Smooth muscle cell of the brain vasculature (primary cell): Measurements from ENCODE around the gene PANK4.
"Not testable (repeated sequence)": the region's sequence is repeated elsewhere in the genome, so short reads cannot be mapped to it uniquely, and the experiment has no call there.

Source experiments
- DNase-seq: peaks from one replicate; pipeline ENCODE4 v3.0.0-alpha.2; 2012; ENCODE audit warnings: low read depth, low spot score

The PANK4 gene

DNA sequence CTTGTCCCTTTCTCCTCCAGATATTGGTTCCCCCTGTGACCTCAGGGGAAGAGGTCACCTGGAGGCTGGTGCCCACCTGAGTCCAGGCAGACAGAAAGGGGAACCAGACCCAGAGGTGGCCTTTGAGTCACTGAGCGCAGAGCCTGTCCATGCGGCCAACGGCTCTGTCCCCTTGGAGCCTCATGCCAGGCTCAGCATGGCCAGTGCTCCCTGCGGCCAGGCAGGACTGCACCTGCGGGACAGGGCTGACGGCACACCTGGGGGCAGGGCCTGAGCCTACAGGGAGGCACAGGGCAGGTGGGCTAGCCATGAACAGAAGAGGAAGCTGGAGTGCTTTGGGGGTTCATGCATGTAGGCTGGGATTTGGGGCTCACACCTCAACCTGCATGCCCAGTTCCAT is 32.5 kb upstream of the PANK4 start:
- DNase-seq = no peak

DNA sequence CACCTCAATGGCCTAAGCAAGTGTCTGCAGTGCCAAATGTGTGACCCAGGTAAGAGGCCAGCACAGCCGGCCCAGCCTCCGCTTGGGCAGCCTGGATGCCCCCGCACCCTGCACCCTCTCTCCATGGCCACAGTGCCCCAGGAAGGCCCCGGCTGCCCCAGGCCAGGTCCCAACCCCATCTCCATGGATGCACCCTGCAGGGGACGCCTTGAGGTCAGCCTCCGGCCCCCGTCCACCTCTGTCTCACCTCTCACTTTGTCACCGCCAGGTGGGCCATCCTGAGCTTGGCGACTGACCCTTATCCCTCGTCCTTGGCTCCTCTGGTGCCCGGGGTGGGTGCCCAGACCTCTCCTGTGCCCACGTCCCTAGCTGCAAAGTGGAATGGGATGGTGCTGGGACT is 32.0 kb upstream of the PANK4 start:
- DNase-seq = no peak

DNA sequence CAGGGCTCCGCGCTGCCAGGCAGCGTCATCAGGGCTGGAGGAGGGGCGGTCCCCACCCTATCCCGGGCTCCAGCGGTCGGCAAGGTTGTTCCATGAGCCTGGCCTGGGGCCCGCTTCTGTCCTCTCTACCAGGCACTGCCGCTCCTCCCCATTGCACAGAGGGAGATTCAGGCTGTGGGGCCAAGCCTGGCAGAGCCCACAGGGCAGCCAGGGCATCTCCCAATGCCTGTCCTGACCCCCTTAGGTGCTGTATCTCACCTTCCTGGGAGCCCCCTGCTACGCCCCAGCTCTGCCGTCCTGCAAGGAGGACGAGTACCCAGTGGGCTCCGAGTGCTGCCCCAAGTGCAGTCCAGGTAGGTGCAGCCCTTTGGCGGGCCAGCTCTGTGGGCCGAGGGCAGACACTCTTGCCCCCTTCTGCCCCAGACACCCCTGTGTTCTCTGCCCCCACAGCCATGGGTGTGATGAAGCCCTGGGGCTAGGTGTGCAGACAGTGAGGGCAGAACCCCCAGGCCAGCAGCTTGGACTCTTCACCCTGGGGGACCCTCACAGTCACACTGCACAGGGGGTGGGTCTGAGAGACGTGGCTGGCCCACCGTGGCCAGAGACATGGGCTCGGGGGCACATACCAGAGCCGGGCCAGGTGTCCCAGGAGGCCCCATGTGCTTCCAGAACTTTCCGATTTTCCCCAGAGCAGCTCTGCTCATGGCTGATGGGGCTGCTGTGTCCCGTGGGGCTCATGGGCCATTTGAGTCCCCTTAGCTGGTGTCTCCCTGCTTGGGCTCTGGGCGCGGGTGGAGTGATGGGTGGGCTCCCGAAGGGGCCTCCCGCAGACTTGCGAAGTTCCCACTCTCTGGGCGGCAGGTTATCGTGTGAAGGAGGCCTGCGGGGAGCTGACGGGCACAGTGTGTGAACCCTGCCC is 31.3 kb upstream of the PANK4 start:
- no peak for DNase-seq

DNA sequence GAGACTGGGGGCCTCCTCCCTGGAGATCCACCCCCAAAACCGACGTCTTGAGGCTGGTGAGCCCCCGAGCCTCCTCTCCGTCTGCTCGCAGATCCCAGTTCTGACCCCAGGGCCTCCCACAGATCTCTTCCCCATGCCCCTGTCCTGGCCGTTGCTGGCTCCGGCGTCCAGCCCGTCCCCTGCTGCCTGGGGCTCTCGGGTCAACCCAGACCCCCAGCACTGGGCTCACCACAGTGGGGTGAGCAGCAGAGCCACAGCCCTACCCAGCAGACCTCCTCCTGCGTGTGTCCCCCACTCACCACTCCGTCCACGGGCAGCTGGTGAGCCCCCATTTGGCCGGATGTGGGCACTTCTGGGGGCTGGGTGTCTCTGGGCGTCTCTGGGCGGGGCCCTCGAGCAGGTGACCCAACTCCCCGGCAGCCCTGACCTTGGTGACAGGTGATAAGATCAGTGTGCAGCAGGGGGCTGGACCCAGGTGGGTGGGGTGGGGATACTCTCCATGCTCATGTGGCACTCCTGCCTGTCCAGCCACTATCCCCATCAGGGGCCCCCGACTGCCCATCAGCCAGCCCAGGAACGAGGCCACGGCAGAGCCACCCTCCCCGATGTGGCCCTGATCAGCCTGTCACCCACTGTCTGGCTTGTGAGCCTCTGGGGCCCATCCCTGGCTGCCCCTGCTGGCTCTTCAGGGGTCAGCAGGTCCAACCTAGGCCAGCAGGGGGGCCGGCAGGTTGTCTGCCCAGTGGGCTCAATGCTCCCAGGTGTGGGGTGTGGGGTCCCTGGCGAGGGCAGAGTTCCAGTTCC is 30.5 kb upstream of the PANK4 start:
- no peak for DNase-seq

DNA sequence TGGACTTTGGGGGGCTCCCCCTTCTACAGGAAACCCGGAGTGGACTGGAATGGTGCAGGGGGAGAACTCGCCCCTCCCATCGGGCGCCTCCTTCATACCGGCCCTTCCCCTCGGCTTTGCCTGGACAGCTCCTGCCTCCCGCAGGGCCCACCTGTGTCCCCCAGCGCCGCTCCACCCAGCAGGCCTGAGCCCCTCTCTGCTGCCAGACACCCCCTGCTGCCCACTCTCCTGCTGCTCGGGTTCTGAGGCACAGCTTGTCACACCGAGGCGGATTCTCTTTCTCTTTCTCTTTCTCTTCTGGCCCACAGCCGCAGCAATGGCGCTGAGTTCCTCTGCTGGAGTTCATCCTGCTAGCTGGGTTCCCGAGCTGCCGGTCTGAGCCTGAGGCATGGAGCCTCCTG is 29.9 kb upstream of the PANK4 start, which contains the start of gene TNFRSF14:
Gene TNFRSF14 (plus strand): TSS at position 95 of the 401 bp plus-strand sequence. CDS start 294 bp downstream, at position 389.
- DNase-seq = no peak

DNA sequence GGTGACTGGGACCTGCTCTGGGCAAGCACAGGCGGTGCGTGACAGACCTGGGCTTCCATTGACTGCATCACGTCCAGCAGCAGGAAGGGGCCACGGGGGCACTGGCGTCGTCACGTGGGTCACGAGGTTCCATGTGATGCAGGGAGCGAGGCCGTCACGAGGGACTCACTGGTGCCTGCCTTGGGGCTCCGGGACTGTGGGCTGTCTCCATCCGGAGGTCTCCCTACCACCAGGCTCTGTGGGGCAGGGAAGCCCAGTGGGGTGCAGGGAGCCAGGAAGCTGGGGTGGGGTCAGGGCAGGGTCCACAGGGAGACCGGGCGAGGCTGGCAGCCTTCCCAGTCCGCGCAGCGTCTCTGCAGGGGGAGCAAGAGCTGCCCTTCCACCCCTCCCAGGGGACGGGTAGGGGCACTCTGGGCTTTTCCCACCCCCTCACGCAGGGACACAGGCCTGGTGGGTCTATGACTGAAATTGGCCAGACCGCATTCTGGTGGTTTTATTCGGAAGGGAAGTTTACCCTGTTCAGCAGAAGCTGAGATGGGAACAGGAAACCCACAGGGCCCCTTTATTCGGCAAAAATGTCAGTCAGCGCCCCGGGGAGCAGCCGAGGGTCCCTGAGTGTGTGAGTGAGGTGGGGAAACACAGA is 29.4 kb upstream of the PANK4 start:
- no peak for DNase-seq

DNA sequence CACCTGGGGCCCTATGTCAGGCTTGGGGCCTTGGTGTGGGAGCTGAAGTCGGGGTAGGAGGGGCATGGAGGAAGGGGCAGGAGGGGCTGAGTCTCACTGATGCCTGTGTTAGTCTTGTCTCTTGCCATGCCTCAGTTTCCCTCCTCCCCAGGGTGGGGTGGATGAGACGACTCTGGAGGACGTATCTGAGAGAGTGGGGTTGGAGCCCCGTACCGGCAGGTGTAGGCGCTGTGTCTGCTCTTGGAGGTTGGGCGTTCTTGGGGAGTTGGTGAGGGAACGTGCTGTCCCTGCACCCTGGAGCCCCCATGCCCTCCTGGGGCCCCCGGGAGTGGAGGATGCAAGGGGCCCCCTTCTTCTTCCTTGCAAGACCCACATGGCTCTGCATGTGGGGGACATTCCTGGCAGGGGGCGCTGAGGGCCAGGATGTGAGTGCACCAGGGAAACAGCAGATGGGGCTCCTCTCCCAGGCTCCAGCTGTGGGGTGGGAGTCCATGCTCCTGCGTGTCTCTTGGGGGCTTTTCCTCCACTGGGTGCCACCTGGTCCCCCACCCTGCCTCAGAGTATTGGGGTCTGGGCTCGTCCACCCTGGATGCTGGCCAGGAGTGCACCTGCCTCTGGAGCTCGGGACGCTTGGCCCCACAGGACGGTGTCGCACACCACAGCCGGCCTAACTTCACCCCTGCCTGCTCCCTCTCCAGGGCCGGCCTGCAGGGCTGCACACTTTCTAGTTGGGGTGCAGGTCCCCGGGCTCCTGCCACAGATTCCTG is 28.4 kb upstream of the PANK4 start:
- DNase-seq = no peak

DNA sequence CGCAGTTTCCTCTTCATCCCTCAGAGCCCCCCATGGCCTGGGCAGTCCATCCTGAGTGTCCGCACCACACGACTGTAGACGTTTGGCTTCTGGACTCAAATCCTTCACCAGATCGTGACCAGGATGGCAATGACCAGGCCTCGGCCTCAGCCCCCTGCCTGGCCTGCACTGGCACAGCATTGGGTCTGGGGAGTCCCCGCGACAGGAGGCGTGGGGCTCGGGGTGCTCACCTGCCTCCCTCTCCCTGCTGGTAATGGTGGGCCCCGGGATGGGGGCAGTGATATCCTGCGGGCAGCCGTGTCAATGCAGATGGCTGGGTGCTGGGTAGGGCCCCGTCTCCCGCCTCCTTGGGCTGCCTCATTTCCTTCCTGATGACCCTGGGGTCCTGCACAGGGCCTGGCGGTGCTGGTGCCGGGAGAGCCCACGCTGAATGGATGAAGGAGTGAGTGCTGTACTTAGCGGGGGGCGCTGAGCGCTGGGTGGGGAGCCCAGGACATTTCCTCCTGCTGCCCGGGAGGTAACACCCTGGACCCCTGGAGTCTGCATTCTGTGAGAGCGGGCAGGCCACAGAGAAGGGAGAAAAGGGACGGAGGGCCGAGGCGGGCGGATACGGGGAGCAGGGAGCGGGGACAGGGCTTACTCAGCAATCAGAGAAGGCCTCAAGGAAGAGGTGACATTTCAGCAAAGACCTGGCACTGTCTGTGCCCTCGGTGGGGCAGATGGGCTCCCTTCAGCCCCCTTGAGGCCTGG is 27.6 kb upstream of the PANK4 start:
- DNase-seq = no peak

DNA sequence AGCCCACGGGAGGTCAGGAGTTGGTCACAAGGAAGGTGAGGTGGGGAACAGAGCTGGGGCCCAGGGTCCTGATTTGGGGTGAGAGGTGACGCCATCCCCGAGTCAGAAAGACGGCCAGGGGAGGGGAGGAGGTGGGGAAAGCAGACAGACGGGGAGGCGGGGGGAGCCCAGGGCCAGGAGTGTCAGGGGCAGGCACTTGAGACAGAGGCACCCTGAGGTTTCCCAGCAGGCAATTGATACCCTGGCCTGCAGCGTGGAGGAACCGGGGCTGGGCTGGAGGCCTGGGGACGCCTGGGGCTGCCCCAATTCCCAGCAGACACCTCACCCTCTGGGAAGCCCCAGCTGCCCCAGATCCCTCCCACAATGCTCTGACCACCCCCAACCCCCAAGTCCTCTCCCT is 26.7 kb upstream of the PANK4 start:
- DNase-seq = not testable (repeated sequence)

DNA sequence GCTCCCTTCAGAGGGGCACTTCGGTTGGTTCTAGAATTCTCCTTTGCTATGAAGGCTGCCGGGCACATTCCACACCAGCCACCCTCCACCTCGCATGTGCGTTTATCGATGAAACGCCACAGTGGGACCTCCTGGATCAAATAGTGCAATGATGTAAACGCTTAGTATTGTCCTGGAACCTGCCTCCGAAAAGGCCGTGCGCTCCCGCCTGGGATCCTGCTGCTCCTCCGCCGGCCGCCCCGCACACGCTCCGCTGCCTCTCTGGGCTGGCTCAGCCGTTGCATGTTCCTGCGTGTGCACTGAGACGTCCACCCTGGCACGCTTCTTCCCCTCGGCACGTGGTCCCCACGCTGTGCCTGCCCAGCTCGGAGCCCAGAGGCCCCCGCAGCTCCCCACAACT is 25.8 kb upstream of the PANK4 start:
- no peak for DNase-seq

DNA sequence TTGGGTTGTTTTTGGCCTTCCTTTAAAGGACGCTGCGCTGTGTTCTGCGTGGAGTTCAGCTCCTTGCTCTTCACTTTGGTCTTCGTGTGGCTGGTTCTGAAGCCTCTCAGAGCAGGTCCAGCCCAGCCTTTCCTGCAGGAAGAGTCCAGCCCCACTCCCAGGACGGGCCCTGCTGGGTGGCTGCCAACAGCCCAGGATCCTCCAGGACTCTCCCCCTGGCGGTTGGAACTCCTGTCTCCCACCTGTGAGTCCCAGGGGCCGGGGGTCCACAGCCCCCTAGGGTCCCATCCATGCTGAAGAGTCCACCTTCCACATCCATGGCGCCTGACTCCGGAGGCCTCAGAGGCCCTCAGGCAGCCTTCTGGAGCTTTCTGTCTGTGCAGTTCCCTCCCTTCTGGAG is 25.1 kb upstream of the PANK4 start:
- DNase-seq = not testable (repeated sequence)

DNA sequence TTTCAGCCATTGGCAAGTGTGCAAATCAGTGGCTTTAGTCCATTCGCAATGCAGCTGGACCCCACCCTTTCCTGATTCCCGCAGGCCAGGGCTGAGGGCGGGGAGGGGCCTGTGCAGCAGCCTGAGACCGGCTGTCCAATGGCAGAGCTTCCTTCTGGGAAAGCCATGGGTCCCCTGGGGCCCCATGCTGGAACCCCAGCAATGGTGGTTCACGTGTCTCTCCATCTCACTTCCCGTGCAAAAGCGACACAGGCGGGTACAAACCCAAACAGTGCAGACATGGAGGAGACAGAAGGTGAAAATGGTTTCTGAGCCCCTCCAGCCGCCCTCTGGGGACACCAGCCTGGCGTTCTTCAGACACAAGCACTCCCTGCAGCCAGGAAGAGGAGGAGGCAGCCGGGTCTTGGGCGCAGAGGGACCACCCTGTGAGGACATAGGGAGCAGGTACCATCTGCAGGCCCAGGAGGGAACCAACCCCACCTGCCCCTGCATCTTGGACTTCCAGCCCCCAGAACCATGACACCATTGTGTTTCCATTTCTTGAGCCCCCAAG is 24.0 kb upstream of the PANK4 start:
- not testable (repeated sequence) for DNase-seq

DNA sequence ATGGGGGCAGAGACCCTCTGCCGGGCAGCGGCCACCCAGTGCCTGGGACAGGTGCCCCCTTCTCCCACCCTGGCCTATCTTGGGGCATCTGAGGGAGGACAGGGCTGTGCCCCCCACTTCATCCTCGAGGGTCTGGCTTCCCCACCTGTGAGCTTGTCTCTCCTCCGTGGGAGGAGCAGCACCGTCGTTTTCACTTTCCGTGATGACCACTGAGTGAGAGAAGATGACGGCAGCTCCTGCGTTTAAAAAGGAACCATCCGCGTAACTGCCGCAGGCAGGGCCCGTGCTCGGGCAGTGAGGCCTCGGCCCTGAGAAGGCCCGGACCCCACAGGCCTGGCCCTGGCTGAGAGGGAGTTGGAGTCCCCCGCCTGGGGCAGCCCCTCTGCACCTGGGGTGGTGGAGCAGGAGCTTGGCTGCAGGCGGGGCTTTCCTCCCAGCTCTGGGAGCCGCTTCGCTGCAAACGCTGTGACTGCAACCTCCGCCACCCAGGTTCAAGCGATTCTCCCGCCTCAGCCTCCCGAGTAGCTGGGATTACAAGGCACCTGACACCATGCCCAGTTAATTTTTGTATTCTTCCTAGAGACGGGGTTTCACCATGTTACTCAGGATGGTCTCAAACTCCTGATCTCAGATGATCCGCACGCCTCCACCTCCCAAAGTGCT is 23.1 kb upstream of the PANK4 start:
- DNase-seq = not testable (repeated sequence)

DNA sequence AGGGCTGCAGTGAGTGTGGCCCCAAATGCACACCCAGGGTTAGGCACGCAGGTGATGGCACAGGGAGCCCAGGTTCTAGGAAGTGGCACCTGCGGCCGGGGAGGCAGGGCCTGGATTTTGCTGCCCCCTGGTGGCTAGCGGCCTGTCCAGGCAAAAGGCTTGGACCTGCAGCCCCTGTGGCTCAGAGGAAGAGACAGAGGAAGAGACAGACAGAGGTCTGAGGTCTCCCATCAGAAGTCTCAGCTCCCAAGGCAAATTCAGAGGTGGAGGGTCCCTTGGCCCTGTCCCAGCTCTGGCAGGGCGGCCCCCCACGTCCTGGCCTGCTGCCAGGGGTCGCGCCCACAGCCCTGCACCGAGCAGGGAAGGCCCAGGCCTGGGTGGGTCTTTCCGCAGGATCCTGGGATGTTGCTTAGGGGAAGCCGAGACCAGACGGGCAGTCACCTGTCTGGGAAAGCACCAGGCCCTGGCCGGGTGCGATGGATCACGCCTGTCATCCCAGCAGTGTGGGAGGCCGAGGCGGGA is 21.7 kb upstream of the PANK4 start:
- no peak for DNase-seq

DNA sequence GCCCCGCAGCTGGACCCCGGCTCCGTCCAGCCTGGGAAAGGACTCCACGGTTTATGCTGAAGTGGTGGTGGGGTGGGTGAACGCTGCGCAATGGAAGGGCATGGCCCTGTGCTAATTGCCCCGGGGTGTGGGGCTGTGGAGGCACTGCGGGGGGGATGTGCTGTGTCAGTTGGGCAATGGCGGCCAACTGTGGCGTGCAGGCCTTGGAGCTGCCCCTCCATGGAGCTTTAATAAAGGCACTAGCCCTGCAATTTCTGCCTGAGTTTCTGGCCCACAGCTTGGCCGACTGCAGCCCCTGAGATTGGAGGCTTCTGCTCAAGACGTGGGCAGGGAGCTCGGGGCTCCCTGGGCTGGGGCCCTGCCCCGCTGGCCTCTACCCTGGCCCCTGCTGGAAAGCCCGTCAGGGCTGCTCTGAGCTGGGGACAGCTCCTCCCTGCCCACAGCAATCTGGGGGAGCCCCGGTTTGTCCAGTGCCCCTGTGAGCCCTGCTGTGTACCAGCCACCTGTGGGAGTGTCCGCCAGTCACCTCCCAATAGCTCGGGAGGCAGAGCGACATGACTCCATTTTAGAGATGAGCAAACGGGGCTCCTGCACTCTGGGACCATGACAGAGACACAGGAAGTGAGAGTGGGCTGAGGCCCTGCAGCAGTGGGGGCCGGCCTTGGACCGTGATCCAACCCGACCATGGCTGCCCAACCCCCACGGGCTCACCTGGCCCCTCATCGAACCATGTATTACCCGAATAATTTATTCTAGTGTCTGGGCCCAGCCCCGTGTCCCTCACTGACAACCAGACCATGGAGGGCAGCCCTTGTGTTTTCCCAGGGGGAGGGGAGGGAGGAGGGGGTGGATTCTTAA is 21.0 kb upstream of the PANK4 start:
- DNase-seq = no peak

DNA sequence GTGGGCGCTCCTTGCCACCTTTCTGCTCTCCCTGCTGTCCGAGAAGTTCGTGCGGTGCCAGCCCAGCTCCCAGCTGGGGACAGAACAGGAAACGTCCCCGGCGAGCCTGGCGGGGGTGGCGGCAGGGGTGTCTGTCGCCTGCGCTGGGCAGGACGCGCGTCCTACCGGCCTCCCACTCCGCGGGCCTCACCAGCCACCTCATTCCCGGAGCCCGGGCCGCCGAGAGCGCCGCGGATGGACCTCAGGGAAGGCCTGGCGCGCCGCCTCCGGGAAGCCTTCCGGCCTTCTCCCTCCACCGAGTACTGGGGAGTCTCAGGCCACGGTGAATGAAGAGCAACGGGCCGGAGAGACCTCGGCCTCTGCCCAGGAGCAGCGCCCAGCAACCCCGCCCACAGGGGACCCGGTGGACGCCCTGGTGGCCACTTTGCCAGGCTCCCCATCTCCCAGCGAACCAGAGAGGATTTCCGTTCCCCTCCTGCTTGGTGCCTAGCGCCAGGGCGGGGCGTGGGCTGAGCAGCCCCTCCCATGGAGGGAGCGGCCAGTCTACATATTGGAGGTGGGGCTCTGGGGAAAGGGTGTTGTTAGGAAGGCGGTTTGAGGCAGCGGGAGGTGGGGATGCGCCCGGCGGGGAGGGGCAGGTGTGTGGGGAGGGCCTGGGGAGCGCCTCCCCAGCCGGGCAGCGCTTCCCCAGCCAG is 20.3 kb upstream of the PANK4 start:
- DNase-seq = no peak

DNA sequence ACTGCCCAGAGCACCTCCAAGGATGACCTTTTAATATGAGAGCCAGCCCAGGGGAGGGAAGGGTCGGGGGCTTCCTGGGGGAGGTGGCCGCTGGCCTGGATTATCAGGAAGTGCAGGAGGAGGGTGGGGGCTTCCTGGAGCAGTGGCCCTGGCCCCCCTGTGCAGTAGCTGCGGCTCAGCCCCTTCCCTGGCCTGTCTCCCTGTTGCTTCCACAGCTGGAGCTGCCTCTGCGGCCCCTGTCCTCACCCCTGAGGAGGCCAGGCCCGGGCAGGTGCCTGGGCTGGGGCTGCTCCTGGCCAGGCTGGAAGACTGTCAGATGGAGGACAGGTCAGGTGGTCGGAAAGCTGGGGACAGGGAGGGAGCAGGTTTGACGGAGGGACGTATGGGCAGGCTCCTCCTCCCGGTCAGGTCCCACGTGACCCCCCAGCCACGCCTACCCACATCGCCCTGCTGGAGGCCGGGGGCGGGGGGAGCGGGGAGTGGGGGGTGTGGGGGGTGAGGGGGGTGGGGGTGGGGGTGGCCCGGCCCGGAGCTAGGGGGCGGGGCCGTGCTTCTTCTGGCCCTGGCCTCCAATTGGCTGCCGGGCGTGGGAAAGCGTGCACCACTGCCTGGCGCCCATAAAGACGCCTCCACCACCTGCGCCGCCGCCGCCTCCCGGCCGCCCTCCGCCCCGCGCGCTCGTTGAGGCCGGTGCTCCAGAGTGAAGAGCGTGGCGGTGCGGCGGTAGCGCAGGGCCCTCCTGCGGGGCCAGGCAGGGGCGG is 19.5 kb upstream of the PANK4 start:
- DNase-seq = no peak
